Stimulated activated CD8-positive, alpha-beta memory T cell treated with anti-CD3 and anti-CD28 coated beads, Interleukin-12 subunit alpha, Interleukin-12 subunit beta, amount 100 ng/mL, for 24 hours (primary cell): Measurements from ENCODE around the gene ECE2.
"Not testable (repeated sequence)": the region's sequence is repeated elsewhere in the genome, so short reads cannot be mapped to it uniquely, and the experiment has no call there.

Experiments
- DNase-seq: peaks from one replicate; pipeline ENCODE4 v3.0.0-alpha.2; 2020; ENCODE audit errors: extremely low read depth

The ECE2 gene

GRCh38 chr3:184267249-184267648, 8.6 kb upstream of the ECE2 start:
- DNase-seq, result not testable (repeated sequence)

GRCh38 chr3:184272269-184272668, 3.6 kb upstream of the ECE2 start:
- DNase-seq, result no peak

- no peak for DNase-seq
Observed at GRCh38 chr3:184275381-184275701, 481 bp upstream of the ECE2 start.

GRCh38 chr3:184277366-184277765, 1.5 kb downstream of the ECE2 start:
- no peak for DNase-seq

- DNase-seq, result no peak
Observed at GRCh38 chr3:184282941-184283340, 7.1 kb downstream of the ECE2 start.

DNA sequence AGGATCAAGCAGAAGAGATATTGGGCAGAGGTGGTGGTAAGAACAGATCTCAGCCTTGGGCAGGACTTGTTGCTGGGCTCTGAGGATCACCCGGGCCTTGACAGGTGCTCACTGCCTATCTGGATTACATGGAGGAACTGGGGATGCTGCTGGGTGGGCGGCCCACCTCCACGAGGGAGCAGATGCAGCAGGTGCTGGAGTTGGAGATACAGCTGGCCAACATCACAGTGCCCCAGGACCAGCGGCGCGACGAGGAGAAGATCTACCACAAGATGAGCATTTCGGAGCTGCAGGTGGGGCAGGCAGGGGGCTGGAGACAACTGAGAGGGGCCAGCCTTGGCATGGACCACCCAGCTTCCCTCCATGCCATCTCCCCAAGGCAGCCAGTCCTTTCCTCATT, 7.9 kb downstream of the ECE2 start:
- DNase-seq, result no peak

- no peak for DNase-seq
Observed at GRCh38 chr3:184284696-184285095, 8.9 kb downstream of the ECE2 start.

DNA sequence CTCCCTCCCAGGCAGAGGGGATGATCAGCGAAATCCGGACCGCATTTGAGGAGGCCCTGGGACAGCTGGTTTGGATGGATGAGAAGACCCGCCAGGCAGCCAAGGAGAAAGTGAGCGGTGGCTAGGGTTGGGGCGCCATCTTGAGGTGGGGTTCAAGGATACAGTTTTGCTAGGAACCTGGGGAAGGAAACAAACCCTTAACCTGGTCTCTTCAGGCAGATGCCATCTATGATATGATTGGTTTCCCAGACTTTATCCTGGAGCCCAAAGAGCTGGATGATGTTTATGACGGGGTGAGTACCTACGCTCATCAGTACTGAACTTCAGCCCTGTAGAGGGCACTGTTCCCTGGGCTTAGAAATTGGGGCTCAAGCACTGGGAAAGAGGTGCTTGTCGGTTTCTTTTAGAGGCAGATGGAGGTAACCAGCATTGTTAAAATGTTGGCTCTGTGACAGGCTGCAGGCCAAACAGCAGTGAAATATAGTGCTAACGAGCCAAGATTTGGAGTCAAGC, 13.7 kb downstream of the ECE2 start:
- no peak for DNase-seq

DNA sequence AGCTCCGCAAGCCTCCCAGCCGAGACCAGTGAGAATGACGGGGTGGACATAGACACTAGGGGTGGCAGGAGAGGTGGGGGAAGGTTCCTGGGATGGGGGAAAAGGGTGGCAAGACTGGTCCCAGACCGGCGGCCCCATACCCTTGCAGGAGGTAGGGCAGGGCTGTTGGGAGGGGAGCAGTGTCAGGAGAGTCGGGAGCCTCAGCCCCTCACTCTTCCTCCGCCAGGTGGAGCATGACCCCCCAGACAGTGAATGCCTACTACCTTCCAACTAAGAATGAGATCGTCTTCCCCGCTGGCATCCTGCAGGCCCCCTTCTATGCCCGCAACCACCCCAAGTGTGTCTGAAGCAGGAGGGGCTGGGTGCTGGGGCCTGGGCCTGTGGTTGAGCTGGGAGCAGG, 14.5 kb downstream of the ECE2 start:
- DNase-seq, result no peak

GRCh38 chr3:184291044-184291737, 15.4 kb downstream of the ECE2 start:
- DNase-seq, result no peak

DNA sequence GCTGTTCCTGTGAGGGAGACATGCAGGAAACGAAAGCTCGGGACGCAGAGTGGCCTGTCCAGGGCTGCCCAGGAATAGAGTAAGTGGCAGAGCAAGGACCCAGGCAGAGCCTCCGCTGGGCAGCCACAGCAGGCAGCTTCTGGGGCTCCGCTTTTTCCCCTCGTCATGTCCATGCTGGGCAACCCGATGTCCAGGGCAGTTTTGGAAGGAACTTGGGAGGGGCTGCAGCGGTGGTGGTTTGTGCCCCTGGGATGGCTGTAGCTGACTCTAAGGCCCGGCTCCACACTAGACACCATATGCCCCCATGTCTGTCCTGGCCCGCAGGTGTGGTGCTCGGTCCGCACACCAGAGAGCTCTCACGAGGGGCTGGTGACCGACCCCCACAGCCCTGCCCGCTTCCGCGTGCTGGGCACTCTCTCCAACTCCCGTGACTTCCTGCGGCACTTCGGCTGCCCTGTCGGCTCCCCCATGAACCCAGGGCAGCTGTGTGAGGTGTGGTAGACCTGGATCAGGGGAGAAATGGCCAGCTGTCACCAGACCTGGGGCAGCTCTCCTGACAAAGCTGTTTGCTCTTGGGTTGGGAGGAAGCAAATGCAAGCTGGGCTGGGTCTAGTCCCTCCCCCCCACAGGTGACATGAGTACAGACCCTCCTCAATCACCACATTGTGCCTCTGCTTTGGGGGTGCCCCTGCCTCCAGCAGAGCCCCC, 16.1 kb downstream of the ECE2 start:
- DNase-seq, result no peak

DNA sequence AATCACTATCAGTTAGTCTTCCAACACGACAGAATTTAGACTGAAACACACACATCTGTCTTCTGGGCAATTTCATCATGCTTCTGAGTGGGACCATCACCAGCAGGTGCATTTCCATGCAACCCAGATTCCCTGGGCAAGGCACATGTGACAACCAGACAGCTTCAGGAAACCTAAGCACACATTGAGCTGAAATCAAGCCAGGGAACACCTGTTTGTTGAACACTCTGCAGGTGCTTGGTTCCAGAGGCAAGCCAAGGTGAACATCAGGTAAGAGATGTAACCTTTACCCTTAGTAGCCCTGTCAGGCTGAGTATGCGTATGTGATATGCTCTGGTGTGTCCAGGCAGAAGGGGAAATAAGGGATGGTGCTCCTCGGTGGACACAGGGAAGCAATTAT, 19.9 kb downstream of the ECE2 start:
- DNase-seq, result no peak

GRCh38 chr3:184296616-184297015, 20.8 kb downstream of the ECE2 start:
- DNase-seq, result no peak

DNA sequence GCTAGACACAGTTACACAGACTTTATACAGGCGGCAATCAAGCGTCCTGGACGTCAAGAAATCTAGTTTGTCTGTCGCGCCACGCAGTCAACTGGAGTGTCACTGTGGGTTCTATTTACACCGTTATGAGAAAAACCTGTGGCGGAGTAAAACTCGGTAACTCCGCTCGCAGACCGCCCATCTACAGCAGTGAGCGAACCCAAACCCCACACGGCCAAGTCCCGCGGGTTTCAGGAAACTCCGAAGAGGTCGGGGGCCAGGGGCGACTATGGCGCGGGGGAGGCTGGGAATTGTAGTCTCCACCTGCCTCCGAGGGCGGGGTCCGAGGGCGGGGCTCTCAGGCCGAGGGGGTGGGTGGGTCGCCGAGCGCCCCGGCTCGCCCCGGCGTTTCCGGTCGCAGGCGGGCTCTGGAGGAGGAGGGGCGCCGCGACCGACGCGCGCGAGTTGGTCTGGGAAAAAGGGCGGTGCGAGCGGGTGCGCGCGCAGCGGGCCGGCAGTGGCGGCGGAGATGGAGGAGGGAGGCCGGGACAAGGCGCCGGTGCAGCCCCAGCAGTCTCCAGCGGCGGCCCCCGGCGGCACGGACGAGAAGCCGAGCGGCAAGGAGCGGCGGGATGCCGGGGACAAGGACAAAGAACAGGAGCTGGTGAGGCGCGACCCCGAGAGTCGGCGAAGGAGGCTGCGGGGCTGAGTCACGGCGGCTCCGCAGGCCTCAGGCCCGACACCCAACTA, 23.1 kb downstream of the ECE2 start, which contains the start of gene PSMD2:
PSMD2 (plus strand) TSS at position 483 of the 729 bp plus-strand sequence; CDS start at position 509, 26 bp downstream.
- DNase-seq, result peak; percentile 98

GRCh38 chr3:184299488-184300377, 23.9 kb downstream of the ECE2 start:
- no peak for DNase-seq

DNA sequence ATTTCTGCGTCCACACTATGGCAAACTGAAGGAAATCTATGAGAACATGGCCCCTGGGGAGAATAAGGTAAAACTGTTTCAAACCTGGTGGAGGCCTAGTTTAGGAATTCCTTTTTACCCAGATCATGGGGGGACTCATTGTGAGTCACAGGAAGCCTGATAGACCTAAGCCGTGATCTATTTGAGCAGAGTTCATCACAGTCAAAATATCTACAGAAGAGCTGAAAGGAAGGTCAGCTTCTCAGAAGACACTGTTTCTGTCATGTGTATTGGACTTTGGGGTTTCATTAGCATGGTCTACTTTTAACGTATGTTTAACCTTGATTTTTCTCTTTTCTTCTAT, 24.5 kb downstream of the ECE2 start:
- DNase-seq, result no peak

DNA sequence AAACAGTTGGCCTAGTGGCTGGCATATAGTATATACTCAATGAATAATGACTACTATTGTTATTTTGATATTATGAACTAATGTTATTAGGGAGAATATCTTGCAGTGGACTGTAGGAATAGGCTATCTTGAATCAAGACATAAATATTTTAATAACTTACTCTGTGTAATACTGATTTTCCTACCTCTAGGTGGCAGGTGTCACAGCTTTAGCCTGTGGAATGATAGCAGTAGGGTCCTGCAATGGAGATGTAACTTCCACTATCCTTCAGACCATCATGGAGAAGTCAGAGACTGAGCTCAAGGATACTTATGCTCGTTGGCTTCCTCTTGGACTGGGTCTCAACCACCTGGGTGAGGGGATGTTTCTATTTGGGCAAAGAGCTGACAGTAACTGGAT, 29.8 kb downstream of the ECE2 start:
- DNase-seq, result no peak

DNA sequence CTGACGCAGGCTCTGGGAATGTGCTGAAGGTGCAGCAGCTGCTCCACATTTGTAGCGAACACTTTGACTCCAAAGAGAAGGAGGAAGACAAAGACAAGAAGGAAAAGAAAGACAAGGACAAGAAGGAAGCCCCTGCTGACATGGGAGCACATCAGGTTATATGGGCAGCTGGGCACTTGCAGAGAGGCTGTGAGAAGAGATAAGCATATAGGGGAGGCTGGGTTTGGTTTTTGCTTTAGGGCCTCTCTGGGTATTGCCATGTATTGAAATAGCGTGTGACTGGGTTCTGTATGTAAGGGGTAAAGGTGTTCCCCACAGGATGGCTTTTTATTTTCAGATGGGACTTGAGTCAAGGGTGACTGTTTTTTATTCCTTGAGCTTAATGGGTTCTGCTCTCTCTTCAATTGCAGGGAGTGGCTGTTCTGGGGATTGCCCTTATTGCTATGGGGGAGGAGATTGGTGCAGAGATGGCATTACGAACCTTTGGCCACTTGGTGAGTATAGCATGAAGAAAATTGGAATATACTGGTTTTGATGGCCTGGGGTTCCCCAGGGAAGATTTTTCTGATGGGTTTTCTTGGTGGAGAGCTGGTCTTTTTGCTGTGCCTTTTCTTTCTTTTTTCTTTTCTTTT, 30.6 kb downstream of the ECE2 start:
- no peak for DNase-seq

DNA sequence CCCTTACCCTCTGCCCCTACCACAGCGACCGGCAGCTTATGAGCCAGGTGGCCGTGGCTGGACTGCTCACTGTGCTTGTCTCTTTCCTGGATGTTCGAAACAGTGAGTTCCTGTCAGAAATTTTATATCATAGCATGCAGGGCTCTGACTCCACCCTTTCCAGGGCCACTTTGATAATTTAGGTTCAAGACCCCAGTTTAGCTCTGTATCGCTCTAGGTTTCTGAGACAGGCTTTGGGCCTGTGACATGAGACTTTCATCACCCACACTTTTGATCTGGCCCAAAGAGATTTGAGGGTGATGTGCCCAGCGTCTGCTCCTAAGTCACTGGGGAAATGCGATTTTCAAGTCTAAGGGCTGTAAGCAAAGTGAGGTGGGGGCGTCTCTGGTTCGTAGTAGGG, 32.1 kb downstream of the ECE2 start:
- no peak for DNase-seq

DNA sequence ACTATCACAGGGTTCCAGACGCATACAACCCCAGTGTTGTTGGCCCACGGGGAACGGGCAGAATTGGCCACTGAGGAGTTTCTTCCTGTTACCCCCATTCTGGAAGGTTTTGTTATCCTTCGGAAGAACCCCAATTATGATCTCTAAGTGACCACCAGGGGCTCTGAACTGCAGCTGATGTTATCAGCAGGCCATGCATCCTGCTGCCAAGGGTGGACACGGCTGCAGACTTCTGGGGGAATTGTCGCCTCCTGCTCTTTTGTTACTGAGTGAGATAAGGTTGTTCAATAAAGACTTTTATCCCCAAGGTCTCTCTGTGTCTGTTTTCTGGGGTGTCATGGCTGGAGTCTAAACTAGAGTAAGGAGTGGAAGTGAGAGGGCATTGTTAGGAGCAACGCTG, 32.9 kb downstream of the ECE2 start:
- DNase-seq, result no peak

GRCh38 chr3:184311633-184312032, 35.8 kb downstream of the ECE2 start:
- DNase-seq, result no peak

DNA sequence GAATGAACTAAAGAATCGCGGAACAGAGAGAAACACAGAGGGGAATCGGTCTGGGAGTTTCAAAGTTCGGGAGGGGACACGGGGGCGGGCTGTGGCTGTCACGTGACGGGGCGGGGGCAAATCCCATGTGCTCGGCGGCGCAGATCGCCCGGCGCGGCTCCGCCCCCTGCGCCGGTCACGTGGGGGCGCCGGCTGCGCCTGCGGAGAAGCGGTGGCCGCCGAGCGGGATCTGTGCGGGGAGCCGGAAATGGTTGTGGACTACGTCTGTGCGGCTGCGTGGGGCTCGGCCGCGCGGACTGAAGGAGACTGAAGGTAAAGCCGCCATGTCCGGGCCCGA, 38.5 kb downstream of the ECE2 start, which contains the start of gene EIF4G1:
EIF4G1 (plus strand) TSS at position 244 of the 337 bp plus-strand sequence. CDS start 1,191 bp downstream, outside the sequence.
- DNase-seq, result peak; percentile 86
